Omental fat pad (tissue), 4 donors: ENCODE measurements around the gene CSNK2A3. TPM values are rescaled to one million over a fixed set of nuclear protein-coding genes. Genes with fewer than 3 reads are reported as not detected.

ENCODE experiments used
- ATAC-seq: fragments of 150-250 bp; one replicate; pipeline ENCODE4 v1.9.1; 2016; ENCODE audit warnings: mild to moderate bottlenecking, moderate library complexity; ENCODE audit not compliant: low FRiP score
- DNase-seq: peaks from one replicate; pipeline ENCODE4 v3.0.0-alpha.2; 2019; ENCODE audit warnings: low spot score
- CTCF ChIP-seq, 3 donors: fragments of 450-650 bp; IDR thresholded peaks; one replicate each; pipeline ENCODE4 v1.5.1; 2016 to 2017; ENCODE audit warnings: antibody characterized with exemption in 3 of 3, mild to moderate bottlenecking in 3 of 3, moderate library complexity in 2 of 3
- total RNA-seq, 4 donors: library from RNA; depleted of rRNA; stranded (reverse); fragments of >200 nt; gene quantifications; one replicate each; pipeline ENCODE4 v1.1.0, GENCODE V29; 2016

CSNK2A3 gene
- total RNA-seq, 4 donors from 2014 or later = 1.1 to 2.9 (median 1.6) TPM

- TF ChIP-seq CTCF (IDR thresholded peaks at IDR 0.05) = no peak
- no peak for ATAC-seq
- DNase-seq = no peak
Observed at GRCh38 chr11:11395126-11395525, 42.1 kb upstream of the CSNK2A3 start.

- ATAC-seq = no peak
- no peak for DNase-seq
- no peak for TF ChIP-seq CTCF (IDR thresholded peaks at IDR 0.05)
Observed at GRCh38 chr11:11394241-11394640, 41.2 kb upstream of the CSNK2A3 start.

- DNase-seq = no peak
- peak; percentile 42 for ATAC-seq
- no peak for TF ChIP-seq CTCF (IDR thresholded peaks at IDR 0.05)
Observed at GRCh38 chr11:11391796-11392463, 38.9 kb upstream of the CSNK2A3 start.

GRCh38 chr11:11391169-11391568 is 38.1 kb upstream of the CSNK2A3 start:
- TF ChIP-seq CTCF (IDR thresholded peaks at IDR 0.05) = no peak
- no peak for ATAC-seq
- DNase-seq = no peak

- TF ChIP-seq CTCF (IDR thresholded peaks at IDR 0.05) = no peak
- ATAC-seq (no peak), DNase-seq (no peak)
Observed at GRCh38 chr11:11390068-11390771, 37.2 kb upstream of the CSNK2A3 start.

- DNase-seq = no peak
- no peak for TF ChIP-seq CTCF (IDR thresholded peaks at IDR 0.05)
- no peak for ATAC-seq
Observed at GRCh38 chr11:11389238-11389637, 36.2 kb upstream of the CSNK2A3 start.
